ENCODE results near the gene FPR2.

GRCh38 chr19:51760697-51761356 is at the start of gene FPR2:
- no peak for TF ChIP-seq EP300 (IDR thresholded peaks at IDR 0.05)
- TF ChIP-seq POLR2AphosphoS5 (IDR thresholded peaks at IDR 0.05) = no peak
- TF ChIP-seq, protein P1, sequence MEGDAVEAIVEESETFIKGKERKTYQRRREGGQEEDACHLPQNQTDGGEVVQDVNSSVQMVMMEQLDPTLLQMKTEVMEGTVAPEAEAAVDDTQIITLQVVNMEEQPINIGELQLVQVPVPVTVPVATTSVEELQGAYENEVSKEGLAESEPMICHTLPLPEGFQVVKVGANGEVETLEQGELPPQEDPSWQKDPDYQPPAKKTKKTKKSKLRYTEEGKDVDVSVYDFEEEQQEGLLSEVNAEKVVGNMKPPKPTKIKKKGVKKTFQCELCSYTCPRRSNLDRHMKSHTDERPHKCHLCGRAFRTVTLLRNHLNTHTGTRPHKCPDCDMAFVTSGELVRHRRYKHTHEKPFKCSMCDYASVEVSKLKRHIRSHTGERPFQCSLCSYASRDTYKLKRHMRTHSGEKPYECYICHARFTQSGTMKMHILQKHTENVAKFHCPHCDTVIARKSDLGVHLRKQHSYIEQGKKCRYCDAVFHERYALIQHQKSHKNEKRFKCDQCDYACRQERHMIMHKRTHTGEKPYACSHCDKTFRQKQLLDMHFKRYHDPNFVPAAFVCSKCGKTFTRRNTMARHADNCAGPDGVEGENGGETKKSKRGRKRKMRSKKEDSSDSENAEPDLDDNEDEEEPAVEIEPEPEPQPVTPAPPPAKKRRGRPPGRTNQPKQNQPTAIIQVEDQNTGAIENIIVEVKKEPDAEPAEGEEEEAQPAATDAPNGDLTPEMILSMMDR (IDR thresholded peaks at IDR 0.05) = no peak
